Urothelium cell line (cell line): ENCODE data around the gene MAP2K5.
A peak's percentile ranks its signal among the peaks of the same experiment; 100 is the strongest.

ENCODE experiments used
- DNase-seq: peaks from one replicate; pipeline ENCODE4 v3.0.0; 2011; ENCODE audit warnings: low spot score, mixed read lengths
- FAIRE-seq: peaks from 2 replicates; lab custom pipeline; 2011; peaks lifted over from hg19 to GRCh38; lab: Jason Lieb, UNC

Gene MAP2K5

GRCh38 chr15:67775998-67776397, 233.5 kb downstream of the MAP2K5 start:
- DNase-seq (no peak), FAIRE-seq (no peak)

GRCh38 chr15:67776600-67776999, 234.1 kb downstream of the MAP2K5 start:
- DNase-seq (peak; percentile 42), FAIRE-seq (peak; percentile 42)

- FAIRE-seq (no peak), DNase-seq (no peak)
These were observed 234.6 kb downstream of the MAP2K5 start for GRCh38 chr15:67777071-67777470.

- no peak for DNase-seq
- no peak for FAIRE-seq
These were observed 235.3 kb downstream of the MAP2K5 start for GRCh38 chr15:67777773-67778172.

GRCh38 chr15:67778968-67779548, 236.6 kb downstream of the MAP2K5 start:
- DNase-seq (no peak), FAIRE-seq (peak; percentile 50)

GRCh38 chr15:67779549-67780111, 237.1 kb downstream of the MAP2K5 start:
- FAIRE-seq (peak; percentile 13), DNase-seq (no peak)

GRCh38 chr15:67781061-67781460, 238.6 kb downstream of the MAP2K5 start:
- DNase-seq (no peak), FAIRE-seq (no peak)

- FAIRE-seq (no peak), DNase-seq (no peak)
These were observed 239.6 kb downstream of the MAP2K5 start for GRCh38 chr15:67781907-67782690.

GRCh38 chr15:67782691-67782991, 240.1 kb downstream of the MAP2K5 start:
- no peak for FAIRE-seq
- DNase-seq = no peak

- DNase-seq (no peak), FAIRE-seq (no peak)
These were observed 240.8 kb downstream of the MAP2K5 start for GRCh38 chr15:67783303-67783702.

GRCh38 chr15:67784090-67784781, 241.7 kb downstream of the MAP2K5 start:
- FAIRE-seq (no peak), DNase-seq (no peak)

- DNase-seq (no peak), FAIRE-seq (peak; percentile 40)
These were observed 242.4 kb downstream of the MAP2K5 start for GRCh38 chr15:67784856-67785430.

GRCh38 chr15:67785431-67785830, 242.9 kb downstream of the MAP2K5 start:
- DNase-seq (no peak), FAIRE-seq (peak; percentile 75)

GRCh38 chr15:67786646-67787045, 244.1 kb downstream of the MAP2K5 start:
- FAIRE-seq = no peak
- no peak for DNase-seq

- FAIRE-seq = no peak
- DNase-seq = no peak
These were observed 246.5 kb downstream of the MAP2K5 start for GRCh38 chr15:67788986-67789385.

- FAIRE-seq (no peak), DNase-seq (no peak)
These were observed 248.3 kb downstream of the MAP2K5 start for GRCh38 chr15:67790610-67791319.

- FAIRE-seq = no peak
These were observed 249.9 kb downstream of the MAP2K5 start for GRCh38 chr15:67792250-67792942.

GRCh38 chr15:67794832-67795574, 252.5 kb downstream of the MAP2K5 start:
- DNase-seq (no peak), FAIRE-seq (no peak)

More at GRCh38 chr15:67792250-67792942, 249.9 kb downstream of the MAP2K5 start:
- DNase-seq = peak; percentile 34
